Right renal pelvis (tissue), 4 donors: Measurements from ENCODE around the gene ZSWIM8. TPM values are rescaled to one million over a fixed set of nuclear protein-coding genes. Genes with fewer than 3 reads are reported as not detected.
"Not testable (repeated sequence)": the region's sequence is repeated elsewhere in the genome, so short reads cannot be mapped to it uniquely, and the experiment has no call there.

Experiments used
- DNase-seq, 4 donors: peaks; one replicate each; pipeline ENCODE4 v3.0.0-alpha.2; 2013; ENCODE audit warnings: low read depth in 4 of 4, low spot score in 3 of 4, missing footprints in 1 of 4
- polyA plus RNA-seq, 4 donors: library from polyadenylated mRNA; unstranded; fragments of 120-200 nt; gene quantifications; one replicate each; pipeline ENCODE4 v1.2.1, GENCODE V29; 2013; ENCODE audit not compliant: insufficient read length in 4 of 4

ZSWIM8 gene
- polyA plus RNA-seq, 4 donors, result 95.0 to 117 (median 102) TPM

GRCh38 chr10:73773152-73773879 is 12.1 kb upstream of the ZSWIM8 start:
- no peak for DNase-seq

- no peak for DNase-seq
Observed at GRCh38 chr10:73774637-73775036, 10.8 kb upstream of the ZSWIM8 start.

DNA sequence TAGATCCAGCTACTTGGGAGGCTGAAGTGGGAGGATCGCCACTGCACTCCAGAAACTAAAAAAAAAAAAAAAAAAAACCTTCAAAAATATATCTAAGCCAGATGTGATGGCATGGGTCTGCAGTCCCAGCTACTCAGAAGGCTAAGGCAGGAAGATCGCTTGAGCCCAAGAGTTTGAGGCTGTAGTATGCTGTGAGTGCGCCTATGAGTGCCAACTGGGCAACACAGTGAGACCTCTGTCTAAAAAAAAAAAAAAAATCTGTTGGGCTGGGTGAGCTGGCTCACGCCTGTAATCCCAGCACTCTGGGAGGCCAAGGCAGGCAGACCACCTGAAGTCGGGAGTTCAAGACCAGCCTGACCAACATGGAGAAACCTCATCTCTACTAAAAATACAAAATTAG is 6.4 kb upstream of the ZSWIM8 start:
- DNase-seq, result no peak

DNA sequence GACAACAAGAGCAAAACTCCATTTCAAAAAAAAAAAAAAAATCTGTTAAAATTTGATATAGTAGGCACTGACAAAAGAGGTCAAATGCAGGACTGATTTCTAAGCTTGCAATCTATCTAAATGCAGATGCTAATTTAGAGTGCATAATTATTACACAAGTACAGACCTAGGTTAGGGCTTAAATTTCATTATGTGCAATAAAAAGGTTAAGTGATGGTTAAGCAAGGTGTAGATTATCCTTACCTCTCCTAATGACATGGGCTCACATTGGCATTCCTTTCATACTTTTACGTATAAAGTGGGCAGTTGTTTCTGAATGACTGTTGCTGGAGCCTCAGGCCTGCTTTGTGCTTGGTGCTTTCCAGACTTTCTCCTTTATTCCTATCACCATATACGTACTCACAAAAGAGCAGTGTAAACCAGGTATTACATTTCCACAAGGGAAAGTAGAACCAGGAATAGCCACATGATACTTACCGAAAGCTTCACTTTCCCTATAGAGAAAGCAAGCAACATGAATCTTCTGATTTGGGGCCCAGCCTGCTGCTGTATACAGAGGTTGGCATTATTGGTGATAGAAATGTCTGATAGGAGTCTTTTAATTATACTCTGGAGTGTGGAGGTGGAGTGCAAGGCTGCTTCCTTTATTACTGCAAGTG is 5.7 kb upstream of the ZSWIM8 start:
- no peak for DNase-seq

GRCh38 chr10:73780301-73780700 is 5.1 kb upstream of the ZSWIM8 start:
- no peak for DNase-seq

DNA sequence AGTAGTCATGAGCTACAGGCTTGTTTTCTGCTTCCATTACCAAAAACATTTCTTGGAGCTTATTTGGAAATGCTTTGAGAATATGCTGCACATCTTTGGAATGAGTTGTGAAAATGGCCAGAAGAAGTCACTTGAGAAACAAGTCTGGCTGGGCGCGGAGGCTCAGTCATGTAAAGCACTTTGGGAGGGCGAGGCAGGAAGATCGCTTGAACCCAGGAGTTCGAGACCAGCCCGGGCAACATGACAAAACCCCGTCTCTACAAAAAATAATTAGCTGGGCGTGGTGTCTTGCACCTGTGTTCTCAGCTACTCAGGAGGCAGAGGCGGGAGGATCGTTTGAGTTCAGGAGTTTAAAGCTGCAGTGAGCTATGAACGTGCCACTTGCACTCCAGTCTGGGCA is 4.4 kb upstream of the ZSWIM8 start:
- no peak for DNase-seq

GRCh38 chr10:73781548-73781878 is 3.9 kb upstream of the ZSWIM8 start:
- DNase-seq, result no peak

DNA sequence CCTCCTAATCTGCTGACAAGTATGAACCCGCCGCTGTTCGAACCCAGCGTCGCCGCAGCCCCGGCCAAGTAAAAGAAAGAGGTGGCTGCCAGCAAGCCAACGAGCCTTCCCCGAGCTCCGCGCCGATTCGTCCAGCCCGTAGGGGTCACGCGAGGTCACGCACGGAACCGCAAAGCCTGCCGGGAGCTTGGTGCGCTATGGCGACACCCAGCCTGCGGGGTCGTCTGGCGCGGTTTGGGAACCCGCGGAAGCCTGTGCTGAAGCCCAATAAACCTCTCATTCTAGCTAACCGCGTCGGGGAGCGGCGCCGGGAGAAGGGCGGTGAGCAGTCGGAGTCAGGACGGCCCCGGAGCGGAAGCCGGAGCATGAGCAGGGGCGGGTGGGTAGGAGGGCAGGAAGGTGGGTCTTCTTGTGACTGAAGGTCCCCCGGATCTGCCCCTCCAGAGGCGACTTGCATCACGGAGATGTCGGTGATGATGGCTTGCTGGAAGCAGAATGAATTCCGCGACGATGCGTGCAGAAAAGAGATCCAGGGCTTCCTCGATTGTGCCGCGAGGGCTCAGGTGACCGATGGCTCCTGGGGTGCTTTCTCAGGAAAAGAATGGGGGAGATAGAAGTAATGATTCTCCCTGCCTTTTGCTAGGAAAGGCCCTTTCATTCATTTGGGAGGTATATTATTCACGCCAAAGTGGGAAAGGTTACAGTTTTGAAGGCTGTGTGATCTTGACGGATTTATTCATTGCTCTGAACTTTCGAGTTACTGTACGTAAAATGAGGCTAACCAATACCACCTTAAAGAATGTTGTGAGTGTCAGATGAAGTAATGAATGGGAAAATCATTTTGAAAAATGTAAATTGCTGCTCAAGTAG is 3.3 kb upstream of the ZSWIM8 start, which contains the start of gene CHCHD1:
Gene CHCHD1 (plus strand): TSS at position 170 of the 870 bp plus-strand sequence. CDS start 28 bp downstream, at position 198.
- peak; percentile 80 to 86 (median 84) for DNase-seq

DNA sequence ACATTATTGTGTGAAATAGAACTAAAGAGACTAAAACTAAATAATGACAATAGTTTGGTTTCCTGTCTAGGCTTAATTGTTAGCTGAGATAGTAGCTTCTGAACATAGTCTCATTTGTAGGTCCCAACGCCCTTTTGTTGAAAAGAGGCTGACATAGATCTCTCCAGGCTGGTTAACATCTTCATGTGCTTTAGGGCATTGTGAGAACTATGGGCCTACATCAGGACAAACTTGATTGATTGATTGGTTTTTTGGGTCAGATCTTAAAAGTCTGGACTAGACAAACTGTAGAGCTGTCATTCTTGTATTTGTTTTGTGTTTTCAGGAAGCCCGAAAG is 2.7 kb upstream of the ZSWIM8 start:
- no peak for DNase-seq

DNA sequence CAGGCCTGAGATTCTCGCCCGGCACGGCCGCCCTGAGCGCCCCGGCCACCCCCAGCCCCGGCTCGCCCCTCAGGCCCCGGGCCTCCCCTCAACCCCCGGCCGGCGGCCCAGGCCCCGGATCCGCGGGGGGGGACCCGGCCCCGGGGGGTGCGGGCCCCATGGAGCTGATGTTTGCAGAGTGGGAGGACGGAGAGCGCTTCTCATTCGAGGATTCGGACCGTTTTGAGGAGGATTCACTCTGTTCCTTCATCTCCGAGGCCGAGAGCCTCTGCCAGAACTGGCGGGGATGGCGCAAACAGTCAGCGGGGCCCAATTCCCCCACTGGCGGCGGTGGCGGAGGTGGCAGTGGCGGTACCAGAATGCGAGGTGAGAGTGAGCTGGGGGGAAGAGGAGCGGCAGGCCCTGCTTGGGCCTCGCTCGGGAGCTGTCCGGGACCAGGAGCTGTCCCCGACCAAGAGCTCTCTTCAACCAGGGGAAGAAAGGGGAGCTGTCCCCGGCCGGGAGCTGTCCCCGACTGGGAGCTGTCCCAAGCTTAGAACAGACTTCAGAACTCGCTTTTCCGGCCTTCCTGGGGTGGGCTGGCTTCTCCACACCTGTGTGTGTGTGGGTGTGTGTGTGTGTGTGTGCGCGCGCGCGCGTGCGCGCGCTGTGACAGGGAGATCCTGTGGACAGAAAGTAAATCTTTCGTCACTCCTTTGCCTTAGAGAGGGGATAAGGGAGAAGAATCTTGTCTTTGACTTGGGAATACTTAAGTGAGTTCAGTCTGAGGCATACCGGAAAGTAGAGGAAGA is 510 bp downstream of the ZSWIM8 start:
- no peak for DNase-seq

- no peak for DNase-seq
Observed at GRCh38 chr10:73786512-73786885, 1.1 kb downstream of the ZSWIM8 start.

DNA sequence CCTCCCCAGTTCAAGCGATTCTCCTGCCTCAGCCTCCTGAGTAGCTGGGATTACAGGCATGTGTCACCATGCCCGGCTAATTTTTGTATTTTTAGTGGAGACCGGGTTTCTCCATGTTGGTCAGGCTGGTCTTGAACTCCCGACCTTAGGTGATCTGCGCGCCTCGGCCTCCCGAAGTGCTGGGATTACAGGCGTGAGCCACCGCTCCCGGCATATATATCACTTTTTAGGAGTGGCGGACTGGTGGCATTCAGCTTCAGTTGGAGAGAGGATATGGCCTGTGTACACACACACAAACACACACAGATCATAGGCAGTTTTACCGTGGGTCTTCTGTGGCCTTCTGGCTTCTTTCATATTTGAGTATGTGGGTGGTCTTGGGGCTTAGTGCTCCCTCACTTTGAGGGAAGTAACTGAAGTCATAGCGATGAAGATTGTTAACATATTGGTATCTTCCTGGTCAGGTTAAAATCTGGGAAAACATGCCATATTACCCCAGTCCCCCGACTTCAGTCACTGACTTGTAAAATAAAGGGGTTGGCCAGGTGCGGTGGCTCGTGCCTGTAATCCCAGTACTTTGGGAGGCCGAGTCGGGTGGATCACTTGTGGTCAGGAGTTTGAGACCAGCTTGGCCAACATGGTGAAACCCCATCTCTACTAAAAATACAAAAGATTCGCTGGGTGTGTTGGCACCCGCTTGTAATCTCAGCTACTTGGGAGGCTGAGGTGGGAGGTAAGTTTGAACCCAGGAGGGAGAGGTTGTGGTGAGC is 1.8 kb downstream of the ZSWIM8 start:
- not testable (repeated sequence) for DNase-seq

GRCh38 chr10:73788864-73789658 is 3.7 kb downstream of the ZSWIM8 start:
- DNase-seq, result no peak

GRCh38 chr10:73789659-73790055 is 4.3 kb downstream of the ZSWIM8 start:
- no peak for DNase-seq

DNA sequence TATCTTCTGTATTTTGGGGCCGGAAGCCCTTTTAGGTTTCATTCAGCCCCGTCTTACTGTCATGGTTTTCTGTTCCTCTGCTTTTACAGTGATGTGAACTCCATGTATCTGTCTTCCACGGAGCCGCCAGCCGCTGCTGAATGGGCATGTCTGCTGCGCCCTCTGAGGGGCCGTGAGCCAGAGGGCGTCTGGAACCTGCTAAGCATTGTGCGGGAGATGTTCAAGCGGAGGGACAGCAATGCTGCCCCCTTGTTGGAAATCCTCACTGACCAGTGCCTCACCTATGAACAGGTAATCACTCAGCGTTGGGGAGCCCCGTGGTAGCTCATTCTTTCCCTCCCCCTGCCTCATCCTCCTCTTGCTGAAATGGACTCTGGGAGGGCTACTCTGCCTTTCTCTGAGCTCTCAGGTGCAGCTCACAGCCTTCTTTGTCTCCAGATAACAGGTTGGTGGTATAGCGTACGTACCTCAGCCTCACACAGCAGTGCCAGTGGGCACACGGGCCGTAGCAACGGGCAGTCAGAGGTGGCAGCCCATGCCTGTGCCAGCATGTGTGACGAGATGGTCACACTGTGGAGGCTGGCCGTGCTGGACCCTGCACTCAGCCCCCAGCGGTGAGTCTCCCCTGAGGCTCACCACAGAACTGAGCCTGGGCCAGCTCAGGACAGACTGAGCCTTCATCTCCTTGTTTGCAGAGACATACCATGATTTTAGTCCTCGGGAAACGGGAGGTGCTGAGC is 5.7 kb downstream of the ZSWIM8 start:
- no peak for DNase-seq

DNA sequence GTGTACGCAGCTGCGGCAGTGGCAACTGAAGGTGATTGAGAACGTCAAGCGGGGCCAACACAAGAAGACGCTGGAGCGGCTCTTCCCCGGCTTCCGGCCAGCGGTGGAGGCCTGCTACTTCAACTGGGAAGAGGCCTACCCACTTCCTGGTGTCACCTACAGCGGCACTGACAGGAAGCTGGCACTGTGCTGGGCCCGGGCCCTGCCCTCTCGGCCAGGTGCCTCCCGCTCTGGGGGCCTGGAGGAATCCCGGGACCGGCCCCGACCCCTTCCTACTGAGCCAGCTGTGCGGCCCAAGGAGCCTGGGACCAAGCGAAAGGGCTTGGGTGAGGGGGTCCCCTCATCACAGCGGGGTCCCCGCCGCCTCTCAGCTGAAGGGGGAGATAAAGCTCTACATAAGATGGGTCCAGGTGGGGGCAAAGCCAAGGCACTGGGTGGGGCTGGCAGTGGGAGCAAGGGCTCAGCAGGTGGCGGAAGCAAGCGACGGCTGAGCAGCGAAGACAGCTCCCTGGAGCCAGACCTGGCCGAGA is 6.5 kb downstream of the ZSWIM8 start:
- DNase-seq, result no peak

- no peak for DNase-seq
Observed at GRCh38 chr10:73793456-73793855, 8.1 kb downstream of the ZSWIM8 start.

GRCh38 chr10:73795491-73795890 is 10.1 kb downstream of the ZSWIM8 start:
- not testable (repeated sequence) for DNase-seq
